Measurements from ENCODE around the gene NR3C2.

- no peak for TF ChIP-seq POLR2A (IDR thresholded peaks at IDR 0.05)
- TF ChIP-seq, protein P1, sequence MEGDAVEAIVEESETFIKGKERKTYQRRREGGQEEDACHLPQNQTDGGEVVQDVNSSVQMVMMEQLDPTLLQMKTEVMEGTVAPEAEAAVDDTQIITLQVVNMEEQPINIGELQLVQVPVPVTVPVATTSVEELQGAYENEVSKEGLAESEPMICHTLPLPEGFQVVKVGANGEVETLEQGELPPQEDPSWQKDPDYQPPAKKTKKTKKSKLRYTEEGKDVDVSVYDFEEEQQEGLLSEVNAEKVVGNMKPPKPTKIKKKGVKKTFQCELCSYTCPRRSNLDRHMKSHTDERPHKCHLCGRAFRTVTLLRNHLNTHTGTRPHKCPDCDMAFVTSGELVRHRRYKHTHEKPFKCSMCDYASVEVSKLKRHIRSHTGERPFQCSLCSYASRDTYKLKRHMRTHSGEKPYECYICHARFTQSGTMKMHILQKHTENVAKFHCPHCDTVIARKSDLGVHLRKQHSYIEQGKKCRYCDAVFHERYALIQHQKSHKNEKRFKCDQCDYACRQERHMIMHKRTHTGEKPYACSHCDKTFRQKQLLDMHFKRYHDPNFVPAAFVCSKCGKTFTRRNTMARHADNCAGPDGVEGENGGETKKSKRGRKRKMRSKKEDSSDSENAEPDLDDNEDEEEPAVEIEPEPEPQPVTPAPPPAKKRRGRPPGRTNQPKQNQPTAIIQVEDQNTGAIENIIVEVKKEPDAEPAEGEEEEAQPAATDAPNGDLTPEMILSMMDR (IDR thresholded peaks at IDR 0.05), result no peak
These were observed 385.3 kb downstream of the NR3C2 start for GRCh38 chr4:148056879-148057278.

All from prostate gland (tissue), 2 donors.